Measurements from ENCODE around the gene FXYD6. TPM values are rescaled to one million over a fixed set of nuclear protein-coding genes. Genes with fewer than 3 reads are reported as not detected.
A peak's percentile ranks its signal among the peaks of the same experiment; 100 is the strongest.

The FXYD6 gene
- total RNA-seq, 1 donor from 2014 or later, result 10.5 TPM

- DNase-seq (ENCODE audit: low read depth) (no peak), FAIRE-seq (no peak)
- peaks cover 64% of the 10 kb centered on the region for H3K27me3 Mint-ChIP-seq (ENCODE audit: low read depth, unreplicated experiment)
- no peaks in the 10 kb centered on the region for H3K9me3 Mint-ChIP-seq (ENCODE audit: unreplicated experiment)
- Histone ChIP-seq H3K27me3 (ENCODE audit: insufficient read depth, low read length) (peaks cover 4% of the 10 kb centered on the region), H4K20me1 (ENCODE audit: insufficient read depth, low read length) (no peaks in the 10 kb centered on the region), H3K4me2 (ENCODE audit: low read length) (no peak overlapping the region), H3K4me1 (ENCODE audit: insufficient read depth, low read length) (no peaks in the 10 kb centered on the region), H3K9ac (ENCODE audit: low read length) (no peak overlapping the region), H3K27ac (ENCODE audit: low read depth, low read length) (no peak overlapping the region), H2AFZ (ENCODE audit: low read depth, low read length) (no peak overlapping the region), H3K9me3 (ENCODE audit: insufficient read depth, low read depth, low read length) (no peaks in the 10 kb centered on the region), H3K4me3 (ENCODE audit: insufficient read depth, low read depth, low read length) (no peak overlapping the region), H3K36me3 (ENCODE audit: insufficient read depth, low read length) (no peaks in the 10 kb centered on the region), H3K79me2 (ENCODE audit: insufficient read depth, low read length) (no peaks in the 10 kb centered on the region)
- no peak overlapping the region for H3K27ac Mint-ChIP-seq (ENCODE audit: unreplicated experiment)
- no peaks in the 10 kb centered on the region for H3K36me3 Mint-ChIP-seq (ENCODE audit: low read depth, unreplicated experiment)
- TF ChIP-seq EZH2 (IDR thresholded peaks at IDR 0.05; ENCODE audit: insufficient read depth, low read length) (no peak), CTCF (IDR thresholded peaks at IDR 0.05; ENCODE audit: insufficient read depth, low read depth, low read length) (no peak)
- H3K4me1 Mint-ChIP-seq (ENCODE audit: low read depth, unreplicated experiment), result no peaks in the 10 kb centered on the region
- H3K4me3 Mint-ChIP-seq (ENCODE audit: unreplicated experiment), result no peak overlapping the region
Measured at GRCh38 chr11:117919341-117919740, 42.9 kb upstream of the FXYD6 start.

- Histone ChIP-seq H3K27me3 (ENCODE audit: insufficient read depth, low read length) (peaks cover 4% of the 10 kb centered on the region), H3K4me1 (ENCODE audit: insufficient read depth, low read length) (no peaks in the 10 kb centered on the region), H2AFZ (ENCODE audit: low read depth, low read length) (no peak overlapping the region), H3K9ac (ENCODE audit: low read length) (no peak overlapping the region), H3K79me2 (ENCODE audit: insufficient read depth, low read length) (no peaks in the 10 kb centered on the region), H4K20me1 (ENCODE audit: insufficient read depth, low read length) (no peaks in the 10 kb centered on the region), H3K4me2 (ENCODE audit: low read length) (no peak overlapping the region), H3K9me3 (ENCODE audit: insufficient read depth, low read depth, low read length) (no peaks in the 10 kb centered on the region), H3K27ac (ENCODE audit: low read depth, low read length) (no peak overlapping the region), H3K36me3 (ENCODE audit: insufficient read depth, low read length) (no peaks in the 10 kb centered on the region), H3K4me3 (ENCODE audit: insufficient read depth, low read depth, low read length) (no peak overlapping the region)
- TF ChIP-seq EZH2 (IDR thresholded peaks at IDR 0.05; ENCODE audit: insufficient read depth, low read length) (no peak), CTCF (IDR thresholded peaks at IDR 0.05; ENCODE audit: insufficient read depth, low read depth, low read length) (no peak)
- DNase-seq (ENCODE audit: low read depth) (no peak), FAIRE-seq (no peak)
- H3K4me3 Mint-ChIP-seq (ENCODE audit: unreplicated experiment), result no peak overlapping the region
- no peak overlapping the region for H3K27ac Mint-ChIP-seq (ENCODE audit: unreplicated experiment)
- no peaks in the 10 kb centered on the region for H3K36me3 Mint-ChIP-seq (ENCODE audit: low read depth, unreplicated experiment)
- no peaks in the 10 kb centered on the region for H3K9me3 Mint-ChIP-seq (ENCODE audit: unreplicated experiment)
- peaks cover 66% of the 10 kb centered on the region for H3K27me3 Mint-ChIP-seq (ENCODE audit: low read depth, unreplicated experiment)
- H3K4me1 Mint-ChIP-seq (ENCODE audit: low read depth, unreplicated experiment), result no peaks in the 10 kb centered on the region
Measured at GRCh38 chr11:117918366-117919255, 42.2 kb upstream of the FXYD6 start.

GRCh38 chr11:117917591-117918151 lies 41.2 kb upstream of the FXYD6 start:
- Mint-ChIP-seq H3K27me3 (ENCODE audit: low read depth, unreplicated experiment) (peaks cover 72% of the 10 kb centered on the region), H3K36me3 (ENCODE audit: low read depth, unreplicated experiment) (no peaks in the 10 kb centered on the region), H3K4me1 (ENCODE audit: low read depth, unreplicated experiment) (no peaks in the 10 kb centered on the region), H3K4me3 (ENCODE audit: unreplicated experiment) (no peak overlapping the region), H3K27ac (ENCODE audit: unreplicated experiment) (peak overlapping the region; percentile 69), H3K9me3 (ENCODE audit: unreplicated experiment) (no peaks in the 10 kb centered on the region)
- Histone ChIP-seq H4K20me1 (ENCODE audit: insufficient read depth, low read length) (no peaks in the 10 kb centered on the region), H3K27ac (ENCODE audit: low read depth, low read length) (no peak overlapping the region), H3K27me3 (ENCODE audit: insufficient read depth, low read length) (peaks cover 11% of the 10 kb centered on the region), H2AFZ (ENCODE audit: low read depth, low read length) (no peak overlapping the region), H3K79me2 (ENCODE audit: insufficient read depth, low read length) (no peaks in the 10 kb centered on the region), H3K4me3 (ENCODE audit: insufficient read depth, low read depth, low read length) (no peak overlapping the region), H3K4me1 (ENCODE audit: insufficient read depth, low read length) (no peaks in the 10 kb centered on the region), H3K4me2 (ENCODE audit: low read length) (no peak overlapping the region), H3K9me3 (ENCODE audit: insufficient read depth, low read depth, low read length) (no peaks in the 10 kb centered on the region), H3K36me3 (ENCODE audit: insufficient read depth, low read length) (no peaks in the 10 kb centered on the region), H3K9ac (ENCODE audit: low read length) (no peak overlapping the region)
- TF ChIP-seq CTCF (IDR thresholded peaks at IDR 0.05; ENCODE audit: insufficient read depth, low read depth, low read length), result no peak
- TF ChIP-seq EZH2 (IDR thresholded peaks at IDR 0.05; ENCODE audit: insufficient read depth, low read length), result no peak
- no peak for FAIRE-seq
- no peak for DNase-seq (ENCODE audit: low read depth)
